Measurements from ENCODE around the gene TMEM185B. TPM values are rescaled to one million over a fixed set of nuclear protein-coding genes. Genes with fewer than 3 reads are reported as not detected.

The TMEM185B gene
- total and polyA plus RNA-seq, 2 experiments from 2014 or later, result 32.3 to 40.6 TPM

DNA sequence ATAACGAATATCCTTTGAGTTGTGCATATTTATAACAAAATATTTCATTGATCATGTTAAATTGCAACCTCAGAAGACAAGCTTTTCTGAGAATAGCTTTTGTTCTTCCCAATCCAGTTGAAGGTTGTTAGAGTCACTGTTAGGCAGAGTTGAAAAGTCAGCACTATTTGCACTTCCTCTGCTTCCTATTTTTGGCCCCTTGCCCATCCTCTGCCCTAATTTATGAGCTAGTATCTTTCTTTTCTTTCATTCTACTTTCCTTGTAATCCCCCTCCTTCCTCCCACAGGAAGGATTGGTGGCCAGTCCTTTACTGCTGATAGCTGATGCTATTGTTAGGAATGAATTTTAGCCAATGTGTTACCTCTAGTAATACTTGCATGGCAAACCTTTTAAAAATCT lies 34.3 kb upstream of the TMEM185B start:
- peaks cover 25% of the 10 kb centered on the region for H3K4me1 ChIP-seq (ENCODE audit: insufficient read depth)
- H3F3A ChIP-seq (ENCODE audit: insufficient read depth), result no peaks in the 10 kb centered on the region
- H2AFZ ChIP-seq, result no peak overlapping the region
- 90 to 100% methylated on average over 1 of the region's 1 CpG for WGBS, 2 experiments (ENCODE audit: low coverage in 1 of 2, low lambda C conversion rate in 2 of 2, missing lambda C conversion rate in 2 of 2)
- no peak for TF ChIP-seq EZH2 (IDR thresholded peaks at IDR 0.05; ENCODE audit: insufficient read depth, poor library complexity, severe bottlenecking)
- TF ChIP-seq EZH2phosphoT487 (IDR thresholded peaks at IDR 0.05; ENCODE audit: insufficient read depth, low read depth), result no peak
- H3K27ac ChIP-seq, result no peak overlapping the region
- H3K79me2 ChIP-seq (ENCODE audit: insufficient read depth), result peaks cover 94% of the 10 kb centered on the region
- no peaks in the 10 kb centered on the region for H3K9me2 ChIP-seq (ENCODE audit: insufficient read depth)
- H4K20me1 ChIP-seq (ENCODE audit: insufficient read depth), result peaks cover 13% of the 10 kb centered on the region
- H3K4me2 ChIP-seq (ENCODE audit: unreplicated experiment), result no peak overlapping the region
- H3K9ac ChIP-seq, result no peak overlapping the region
- no peaks in the 10 kb centered on the region for H3K36me3 ChIP-seq (ENCODE audit: low read depth)
- in situ Hi-C loops (cut with MboI), result no loop called here
- no peak overlapping the region for H3K4me3 ChIP-seq
- DNase-seq, result no peak
- H3K9me3 ChIP-seq (ENCODE audit: low read depth), result no peaks in the 10 kb centered on the region
- no peaks in the 10 kb centered on the region for H3K27me3 ChIP-seq (replicated peaks; ENCODE audit: insufficient read depth)

DNA sequence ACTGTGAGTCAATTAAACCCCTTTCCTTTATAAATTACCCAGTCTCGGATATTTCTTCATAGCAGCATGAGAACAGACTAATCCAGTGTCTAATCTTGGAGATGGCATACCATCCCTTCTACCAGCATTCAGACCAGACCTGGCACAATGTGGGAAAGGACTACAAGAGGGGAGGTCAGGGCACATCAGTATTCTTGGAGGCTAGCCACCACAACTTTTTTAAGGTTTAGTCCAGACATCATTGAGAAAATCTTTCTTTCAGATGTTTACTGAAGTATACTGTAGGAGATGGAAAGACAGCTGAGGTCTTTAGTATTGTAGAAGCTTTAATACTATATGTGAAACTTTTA lies 33.4 kb upstream of the TMEM185B start:
- peaks cover 13% of the 10 kb centered on the region for H4K20me1 ChIP-seq (ENCODE audit: insufficient read depth)
- H3K9me2 ChIP-seq (ENCODE audit: insufficient read depth), result no peaks in the 10 kb centered on the region
- no peak overlapping the region for H2AFZ ChIP-seq
- H3K36me3 ChIP-seq (ENCODE audit: low read depth), result no peaks in the 10 kb centered on the region
- no peak overlapping the region for H3K27ac ChIP-seq
- no peaks in the 10 kb centered on the region for H3F3A ChIP-seq (ENCODE audit: insufficient read depth)
- peaks cover 21% of the 10 kb centered on the region for H3K4me1 ChIP-seq (ENCODE audit: insufficient read depth)
- WGBS, 2 experiments (ENCODE audit: low coverage in 1 of 2, low lambda C conversion rate in 2 of 2, missing lambda C conversion rate in 2 of 2), result 100% methylated on average over 1 of the region's 1 CpG
- peaks cover 85% of the 10 kb centered on the region for H3K79me2 ChIP-seq (ENCODE audit: insufficient read depth)
- no peak overlapping the region for H3K4me2 ChIP-seq (ENCODE audit: unreplicated experiment)
- no peaks in the 10 kb centered on the region for H3K9me3 ChIP-seq (ENCODE audit: low read depth)
- in situ Hi-C loops (cut with MboI), result no loop called here
- no peak overlapping the region for H3K4me3 ChIP-seq
- H3K9ac ChIP-seq, result no peak overlapping the region
- no peak for TF ChIP-seq EZH2 (IDR thresholded peaks at IDR 0.05; ENCODE audit: insufficient read depth, poor library complexity, severe bottlenecking)
- no peak for TF ChIP-seq EZH2phosphoT487 (IDR thresholded peaks at IDR 0.05; ENCODE audit: insufficient read depth, low read depth)
- no peaks in the 10 kb centered on the region for H3K27me3 ChIP-seq (replicated peaks; ENCODE audit: insufficient read depth)
- DNase-seq, result no peak

DNA sequence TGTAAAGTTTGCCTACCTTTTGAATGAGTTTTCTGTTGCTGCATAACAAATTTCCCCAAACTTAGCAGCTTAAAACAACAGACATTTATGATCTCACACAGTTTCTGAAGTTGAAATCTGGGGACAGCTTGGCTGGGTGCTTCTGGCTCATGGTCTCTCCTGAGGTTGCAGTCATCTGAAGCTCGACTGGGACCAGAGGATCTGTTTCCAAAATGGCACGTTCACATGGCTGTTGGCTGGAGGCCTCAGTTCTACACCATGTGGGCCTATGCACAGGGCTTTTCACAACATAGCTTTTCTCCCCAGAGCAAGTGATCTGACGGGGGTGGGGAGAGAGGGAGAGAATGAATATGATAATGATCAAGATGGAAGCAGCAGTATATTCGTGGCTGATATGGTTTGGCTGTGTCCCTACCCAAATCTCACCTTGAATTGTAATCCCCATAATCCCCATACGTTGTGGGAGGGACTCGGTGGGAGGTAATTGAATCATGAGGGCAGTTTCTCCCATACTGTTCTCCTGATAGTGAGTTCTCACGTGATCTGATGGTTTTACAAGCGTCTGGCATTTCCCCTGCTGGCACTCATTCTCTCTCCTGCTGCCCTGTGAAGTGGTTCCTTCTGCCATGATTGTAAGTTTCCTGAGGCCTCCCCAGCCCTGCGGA lies 32.9 kb upstream of the TMEM185B start:
- no peaks in the 10 kb centered on the region for H3K27me3 ChIP-seq (replicated peaks; ENCODE audit: insufficient read depth)
- H3K36me3 ChIP-seq (ENCODE audit: low read depth), result no peaks in the 10 kb centered on the region
- no peak overlapping the region for H3K9ac ChIP-seq
- H3K9me2 ChIP-seq (ENCODE audit: insufficient read depth), result no peaks in the 10 kb centered on the region
- DNase-seq, result no peak
- no peaks in the 10 kb centered on the region for H3K9me3 ChIP-seq (ENCODE audit: low read depth)
- H3K4me1 ChIP-seq (ENCODE audit: insufficient read depth), result peaks cover 21% of the 10 kb centered on the region
- H3K4me3 ChIP-seq, result no peak overlapping the region
- H3K4me2 ChIP-seq (ENCODE audit: unreplicated experiment), result no peak overlapping the region
- in situ Hi-C loops (cut with MboI), result no loop called here
- H2AFZ ChIP-seq, result no peak overlapping the region
- H3K79me2 ChIP-seq (ENCODE audit: insufficient read depth), result peaks cover 80% of the 10 kb centered on the region
- WGBS, 2 experiments (ENCODE audit: low coverage in 1 of 2, low lambda C conversion rate in 2 of 2, missing lambda C conversion rate in 2 of 2), result 79 to 84% methylated on average over 9 of the region's 9 CpGs
- H4K20me1 ChIP-seq (ENCODE audit: insufficient read depth), result peaks cover 11% of the 10 kb centered on the region
- no peaks in the 10 kb centered on the region for H3F3A ChIP-seq (ENCODE audit: insufficient read depth)
- H3K27ac ChIP-seq, result no peak overlapping the region
- TF ChIP-seq EZH2phosphoT487 (IDR thresholded peaks at IDR 0.05; ENCODE audit: insufficient read depth, low read depth) (no peak), EZH2 (IDR thresholded peaks at IDR 0.05; ENCODE audit: insufficient read depth, poor library complexity, severe bottlenecking) (no peak)

DNA sequence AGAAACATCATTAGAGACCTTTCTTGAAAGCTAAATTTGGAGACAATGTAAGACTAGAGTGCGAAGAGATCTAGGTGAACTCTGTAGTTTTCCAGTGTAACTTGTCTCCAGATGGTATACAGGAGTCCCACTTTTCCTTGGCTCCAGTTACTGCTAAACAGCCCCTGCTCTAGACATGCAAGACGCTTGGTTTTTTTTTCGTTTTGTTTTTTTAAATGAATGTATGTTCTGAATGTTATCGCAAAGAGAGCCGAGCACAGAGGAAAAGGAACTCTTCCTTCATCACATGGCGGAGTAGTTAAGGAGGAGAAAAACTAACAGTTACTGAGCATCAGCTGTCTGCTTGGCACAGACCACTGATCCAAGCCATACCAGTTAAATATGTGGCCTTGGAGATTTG lies 31.9 kb upstream of the TMEM185B start:
- H3K36me3 ChIP-seq (ENCODE audit: low read depth), result no peaks in the 10 kb centered on the region
- H3K9me3 ChIP-seq (ENCODE audit: low read depth), result no peaks in the 10 kb centered on the region
- WGBS, 2 experiments (ENCODE audit: low coverage in 1 of 2, low lambda C conversion rate in 2 of 2, missing lambda C conversion rate in 2 of 2), result 85 to 91% methylated on average over 6 of the region's 6 CpGs
- H3K79me2 ChIP-seq (ENCODE audit: insufficient read depth), result peaks cover 69% of the 10 kb centered on the region
- no peaks in the 10 kb centered on the region for H3F3A ChIP-seq (ENCODE audit: insufficient read depth)
- H3K4me3 ChIP-seq, result no peak overlapping the region
- no peak overlapping the region for H3K4me2 ChIP-seq (ENCODE audit: unreplicated experiment)
- no peak overlapping the region for H3K9ac ChIP-seq
- DNase-seq, result no peak
- TF ChIP-seq EZH2 (IDR thresholded peaks at IDR 0.05; ENCODE audit: insufficient read depth, poor library complexity, severe bottlenecking) (no peak), EZH2phosphoT487 (IDR thresholded peaks at IDR 0.05; ENCODE audit: insufficient read depth, low read depth) (no peak)
- H3K4me1 ChIP-seq (ENCODE audit: insufficient read depth), result peaks cover 21% of the 10 kb centered on the region
- H2AFZ ChIP-seq, result no peak overlapping the region
- in situ Hi-C loops (cut with MboI), result no loop called here
- H4K20me1 ChIP-seq (ENCODE audit: insufficient read depth), result peaks cover 9% of the 10 kb centered on the region
- H3K27ac ChIP-seq, result no peak overlapping the region
- H3K27me3 ChIP-seq (replicated peaks; ENCODE audit: insufficient read depth), result no peaks in the 10 kb centered on the region
- no peaks in the 10 kb centered on the region for H3K9me2 ChIP-seq (ENCODE audit: insufficient read depth)

All from GM23248 (cell line).